ENCODE results near the gene LRIT2. TPM values are rescaled to one million over a fixed set of nuclear protein-coding genes. Genes with fewer than 3 reads are reported as not detected.

LRIT2 gene
- total RNA-seq, 2 experiments from 2014 or later = not detected

DNA sequence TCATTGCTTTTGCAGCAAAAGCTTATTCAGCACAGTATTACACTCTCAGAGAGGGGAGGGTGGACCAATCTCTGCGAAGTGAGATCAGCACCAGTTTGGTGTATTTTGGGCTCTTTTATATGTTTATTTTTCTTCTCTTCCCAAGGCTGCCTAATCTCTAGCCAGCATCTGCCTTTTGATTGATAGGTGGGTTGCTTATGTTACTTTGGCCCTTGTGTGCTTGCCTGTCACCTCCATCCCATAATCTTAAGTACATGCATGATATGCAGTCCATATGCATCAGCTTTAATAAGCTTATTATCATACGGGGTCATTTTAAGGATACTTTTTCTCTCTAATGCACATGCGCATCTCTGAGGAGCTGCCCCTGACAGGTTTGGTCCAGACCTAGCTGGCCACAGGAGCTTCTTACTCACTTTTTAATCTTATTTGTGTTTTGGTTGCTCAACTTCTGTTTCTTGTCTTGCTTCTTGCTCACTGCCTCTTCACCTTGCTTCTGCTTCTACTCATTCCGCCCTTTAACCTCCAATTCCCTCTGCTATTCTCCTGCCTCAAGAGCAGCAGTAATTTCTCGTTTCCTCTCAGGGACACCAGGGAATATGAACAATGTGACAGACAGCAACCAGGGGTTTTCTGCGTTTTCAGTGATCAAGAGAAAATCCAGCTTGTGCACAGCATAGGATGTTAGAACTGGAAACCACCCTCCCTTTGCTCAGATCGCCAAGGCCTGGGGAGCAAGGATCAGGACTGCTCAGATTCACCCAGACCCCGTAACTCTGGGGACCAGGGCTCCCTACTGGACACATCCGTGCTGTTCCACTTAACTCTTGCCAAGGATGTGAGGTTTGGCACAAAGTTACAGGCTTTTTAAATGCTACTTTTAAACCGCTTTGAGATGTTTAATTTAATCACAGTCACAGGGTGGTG is 29.5 kb upstream of the LRIT2 start:
- Histone ChIP-seq H3K4me2 (ENCODE audit: low read length) (no peak overlapping the region), H3K4me1 (ENCODE audit: insufficient read depth, low read length, poor library complexity, severe bottlenecking) (no peaks in the 10 kb centered on the region), H3K36me3 (ENCODE audit: insufficient read depth, low read length) (no peaks in the 10 kb centered on the region), H4K20me1 (ENCODE audit: insufficient read depth, low read length) (no peaks in the 10 kb centered on the region), H3K9me2 (ENCODE audit: insufficient read depth, low read length) (no peaks in the 10 kb centered on the region), H3K9me3 (ENCODE audit: low read length) (no peaks in the 10 kb centered on the region), H3K4me3 (ENCODE audit: low read depth, low read length, poor library complexity, severe bottlenecking) (no peak overlapping the region), H3K27ac (ENCODE audit: low read depth, low read length, poor library complexity, severe bottlenecking) (no peak overlapping the region), H2AFZ (ENCODE audit: low read length) (no peak overlapping the region), H3K79me2 (ENCODE audit: insufficient read depth, low read depth, low read length) (no peaks in the 10 kb centered on the region)
- intact Hi-C loops (cut with micrococcal nuclease; ENCODE audit: unreplicated experiment) = no loop called here
- ChIA-PET POLR2A (interaction anchor here (1.5 kb wide), 1 partner anchor 45 kb away, joined by 3 read pairs; no protein-coding TSS in a partner anchor), CTCF (ENCODE audit: unreplicated experiment) (no interaction called here)
- TF ChIP-seq, protein P1, sequence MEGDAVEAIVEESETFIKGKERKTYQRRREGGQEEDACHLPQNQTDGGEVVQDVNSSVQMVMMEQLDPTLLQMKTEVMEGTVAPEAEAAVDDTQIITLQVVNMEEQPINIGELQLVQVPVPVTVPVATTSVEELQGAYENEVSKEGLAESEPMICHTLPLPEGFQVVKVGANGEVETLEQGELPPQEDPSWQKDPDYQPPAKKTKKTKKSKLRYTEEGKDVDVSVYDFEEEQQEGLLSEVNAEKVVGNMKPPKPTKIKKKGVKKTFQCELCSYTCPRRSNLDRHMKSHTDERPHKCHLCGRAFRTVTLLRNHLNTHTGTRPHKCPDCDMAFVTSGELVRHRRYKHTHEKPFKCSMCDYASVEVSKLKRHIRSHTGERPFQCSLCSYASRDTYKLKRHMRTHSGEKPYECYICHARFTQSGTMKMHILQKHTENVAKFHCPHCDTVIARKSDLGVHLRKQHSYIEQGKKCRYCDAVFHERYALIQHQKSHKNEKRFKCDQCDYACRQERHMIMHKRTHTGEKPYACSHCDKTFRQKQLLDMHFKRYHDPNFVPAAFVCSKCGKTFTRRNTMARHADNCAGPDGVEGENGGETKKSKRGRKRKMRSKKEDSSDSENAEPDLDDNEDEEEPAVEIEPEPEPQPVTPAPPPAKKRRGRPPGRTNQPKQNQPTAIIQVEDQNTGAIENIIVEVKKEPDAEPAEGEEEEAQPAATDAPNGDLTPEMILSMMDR (conservative IDR thresholded peaks at IDR 0.05; ENCODE audit: low read length) = no peak
- no peak for TF ChIP-seq EZH2phosphoT487 (IDR thresholded peaks at IDR 0.05; ENCODE audit: borderline replicate concordance, low read depth, low read length)
- DNase-seq (ENCODE audit: low spot score) = no peak
- no TSS peak for BruUV-seq (replicated peaks)

DNA sequence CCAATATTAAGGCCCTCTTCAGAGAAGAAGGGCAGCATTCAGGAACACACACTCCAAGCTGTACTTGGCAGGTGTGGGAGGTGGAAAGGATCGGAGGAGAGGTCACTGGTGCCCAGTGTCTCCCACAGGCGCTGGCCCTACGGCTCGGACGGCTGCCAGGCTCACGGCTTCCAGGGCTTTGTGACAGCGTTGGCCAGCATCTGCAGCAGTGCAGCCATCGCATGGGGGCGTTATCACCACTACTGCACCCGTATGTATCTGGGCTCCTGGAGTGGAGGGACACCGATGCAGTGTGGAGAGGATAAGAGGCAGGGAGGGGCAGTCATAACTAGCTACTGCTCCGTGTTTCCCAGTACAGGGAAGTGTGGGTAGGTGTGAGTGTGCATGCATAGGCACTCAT is 23.4 kb upstream of the LRIT2 start:
- DNase-seq (ENCODE audit: low spot score) = no peak
- Histone ChIP-seq H4K20me1 (ENCODE audit: insufficient read depth, low read length) (no peaks in the 10 kb centered on the region), H3K4me2 (ENCODE audit: low read length) (no peak overlapping the region), H3K79me2 (ENCODE audit: insufficient read depth, low read depth, low read length) (no peaks in the 10 kb centered on the region), H3K27ac (ENCODE audit: low read depth, low read length, poor library complexity, severe bottlenecking) (no peak overlapping the region), H2AFZ (ENCODE audit: low read length) (no peak overlapping the region), H3K4me3 (ENCODE audit: low read depth, low read length, poor library complexity, severe bottlenecking) (no peak overlapping the region), H3K9me3 (ENCODE audit: low read length) (no peaks in the 10 kb centered on the region), H3K36me3 (ENCODE audit: insufficient read depth, low read length) (no peaks in the 10 kb centered on the region), H3K9me2 (ENCODE audit: insufficient read depth, low read length) (no peaks in the 10 kb centered on the region), H3K4me1 (ENCODE audit: insufficient read depth, low read length, poor library complexity, severe bottlenecking) (no peaks in the 10 kb centered on the region)
- intact Hi-C loops (cut with micrococcal nuclease; ENCODE audit: unreplicated experiment) = no loop called here
- TF ChIP-seq, protein P1 (conservative IDR thresholded peaks at IDR 0.05; ENCODE audit: low read length) = no peak
- no peak for TF ChIP-seq EZH2phosphoT487 (IDR thresholded peaks at IDR 0.05; ENCODE audit: borderline replicate concordance, low read depth, low read length)
- ChIA-PET POLR2A (no interaction called here), CTCF (ENCODE audit: unreplicated experiment) (no interaction called here)
- BruUV-seq (replicated peaks) = no TSS peak

DNA sequence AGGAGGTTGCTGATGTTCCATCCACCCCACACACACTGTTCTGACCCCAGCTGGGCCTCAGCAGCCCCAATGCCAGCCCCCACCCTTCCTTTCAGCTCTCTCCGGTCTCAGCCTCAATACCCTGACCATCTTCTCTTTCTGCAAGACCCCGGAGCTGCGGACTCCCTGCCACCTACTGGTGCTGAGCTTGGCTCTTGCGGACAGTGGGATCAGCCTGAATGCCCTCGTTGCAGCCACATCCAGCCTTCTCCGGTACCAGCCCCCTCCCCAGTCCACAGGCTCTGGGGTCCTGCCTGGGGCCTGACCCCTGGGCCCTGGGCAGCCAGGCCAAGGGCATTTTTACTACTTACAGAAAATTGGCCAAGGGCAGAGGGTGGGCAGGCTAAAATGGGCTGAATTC is 22.2 kb upstream of the LRIT2 start:
- H4K20me1 ChIP-seq (ENCODE audit: insufficient read depth, low read length) = no peaks in the 10 kb centered on the region
- no TSS peak for BruUV-seq (replicated peaks)
- no peak overlapping the region for H3K27ac ChIP-seq (ENCODE audit: low read depth, low read length, poor library complexity, severe bottlenecking)
- H3K4me1 ChIP-seq (ENCODE audit: insufficient read depth, low read length, poor library complexity, severe bottlenecking) = no peaks in the 10 kb centered on the region
- no peak overlapping the region for H3K4me2 ChIP-seq (ENCODE audit: low read length)
- POLR2A ChIA-PET = interaction anchor here (0.6 kb wide), 1 partner anchor 28 kb away, joined by 3 read pairs; no protein-coding TSS in a partner anchor
- no peak for TF ChIP-seq EZH2phosphoT487 (IDR thresholded peaks at IDR 0.05; ENCODE audit: borderline replicate concordance, low read depth, low read length)
- TF ChIP-seq, protein P1 (conservative IDR thresholded peaks at IDR 0.05; ENCODE audit: low read length) = no peak
- H3K79me2 ChIP-seq (ENCODE audit: insufficient read depth, low read depth, low read length) = no peaks in the 10 kb centered on the region
- DNase-seq (ENCODE audit: low spot score) = no peak
- H2AFZ ChIP-seq (ENCODE audit: low read length) = no peak overlapping the region
- CTCF ChIA-PET (ENCODE audit: unreplicated experiment) = interaction anchor here (0.6 kb wide), 1 partner anchor 284 kb away, joined by 3 read pairs; no protein-coding TSS in a partner anchor
- H3K9me2 ChIP-seq (ENCODE audit: insufficient read depth, low read length) = no peaks in the 10 kb centered on the region
- H3K36me3 ChIP-seq (ENCODE audit: insufficient read depth, low read length) = no peaks in the 10 kb centered on the region
- intact Hi-C loops (cut with micrococcal nuclease; ENCODE audit: unreplicated experiment) = no loop called here
- no peak overlapping the region for H3K4me3 ChIP-seq (ENCODE audit: low read depth, low read length, poor library complexity, severe bottlenecking)
- H3K9me3 ChIP-seq (ENCODE audit: low read length) = no peaks in the 10 kb centered on the region
